ENCODE data around the gene LY6G5C.

DNA sequence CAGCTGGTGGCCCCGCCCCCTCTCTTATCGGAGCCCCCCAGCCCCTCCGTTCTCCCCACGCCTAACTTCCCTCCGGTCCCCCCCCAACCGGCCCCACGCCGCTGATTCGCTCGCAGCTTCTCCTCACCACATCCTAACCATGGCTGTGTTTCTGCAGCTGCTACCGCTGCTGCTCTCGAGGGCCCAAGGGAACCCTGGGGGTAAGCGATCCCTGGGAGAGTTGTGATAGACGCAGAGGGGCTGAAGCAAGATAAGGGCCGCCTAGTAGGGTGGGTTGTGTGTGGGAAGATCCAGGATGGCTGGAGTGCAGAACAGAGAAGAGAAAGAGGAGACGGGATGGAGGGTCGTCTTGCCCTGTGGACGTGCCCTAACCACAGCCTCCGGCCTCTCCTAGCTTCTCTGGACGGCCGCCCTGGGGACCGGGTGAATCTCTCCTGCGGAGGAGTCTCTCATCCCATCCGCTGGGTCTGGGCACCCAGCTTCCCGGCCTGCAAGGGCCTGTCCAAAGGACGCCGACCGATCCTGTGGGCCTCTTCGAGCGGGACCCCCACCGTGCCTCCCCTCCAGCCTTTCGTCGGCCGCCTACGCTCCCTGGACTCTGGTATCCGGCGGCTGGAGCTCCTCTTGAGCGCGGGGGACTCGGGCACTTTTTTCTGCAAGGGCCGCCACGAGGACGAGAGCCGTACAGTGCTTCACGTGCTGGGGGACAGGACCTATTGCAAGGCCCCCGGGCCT lies 42.5 kb upstream of the LY6G5C start, which contains the start of gene MPIG6B:
- TF ChIP-seq ELF1 (CRISPR knock-in tag; IDR thresholded peaks at IDR 0.05): no peak
- no peak for TF ChIP-seq TBL1XR1 (IDR thresholded peaks at IDR 0.05; ENCODE audit: borderline replicate concordance, low read length, partially characterized antibody)
- no peak for TF ChIP-seq REST (IDR thresholded peaks at IDR 0.05; ENCODE audit: borderline replicate concordance in 1 of 2, low read depth in 1 of 2, low read length in 2 of 2)
- no peak for TF ChIP-seq IRF2 (CRISPR knock-in tag; IDR thresholded peaks at IDR 0.05)
- no peak for TF ChIP-seq STAT5B (CRISPR knock-in tag; IDR thresholded peaks at IDR 0.05)
- no peak for TF ChIP-seq HIVEP1 (CRISPR knock-in tag; IDR thresholded peaks at IDR 0.05)
- no peak for TF ChIP-seq SNAPC5 (CRISPR knock-in tag; IDR thresholded peaks at IDR 0.05; ENCODE audit: borderline replicate concordance)
- TF ChIP-seq TRIM24 (CRISPR knock-in tag; IDR thresholded peaks at IDR 0.05): no peak
- TF ChIP-seq RXRB (CRISPR knock-in tag; IDR thresholded peaks at IDR 0.05; ENCODE audit: borderline replicate concordance): no peak
